IPS-20b (cell line): ENCODE data around the gene CPVL.

ENCODE experiments used
- H3K27ac ChIP-seq: one replicate; pipeline ENCODE4 v1.5.1; 2013; ENCODE audit warnings: low read length
- H3K27me3 ChIP-seq: 2 replicates; pipeline ENCODE4 v1.6.1; 2013; ENCODE audit warnings: mild to moderate bottlenecking, low read length, inconsistent platforms; ENCODE audit not compliant: insufficient read depth
- H3K36me3 ChIP-seq: 2 replicates; pipeline ENCODE4 v1.6.1; 2013; ENCODE audit warnings: low read depth, mild to moderate bottlenecking, inconsistent platforms, low read length, moderate library complexity; ENCODE audit not compliant: insufficient read depth
- H3K4me1 ChIP-seq: 2 replicates; pipeline ENCODE4 v1.6.1; 2013; ENCODE audit warnings: mild to moderate bottlenecking, control low read depth, inconsistent platforms, low read length, moderate library complexity; ENCODE audit not compliant: insufficient read depth
- H3K4me3 ChIP-seq: 2 replicates; pipeline ENCODE4 v1.5.1; 2013; ENCODE audit warnings: mild to moderate bottlenecking, low read length, inconsistent platforms
- H3K9ac ChIP-seq: 2 replicates; pipeline ENCODE4 v1.6.1; 2013; ENCODE audit warnings: low read depth, mild to moderate bottlenecking, inconsistent platforms, low read length, moderate library complexity
- H3K9me3 ChIP-seq: 2 replicates; pipeline ENCODE4 v1.6.1; 2013; ENCODE audit warnings: mild to moderate bottlenecking, low read depth, low read length, inconsistent platforms; ENCODE audit not compliant: insufficient read depth

CPVL gene

DNA sequence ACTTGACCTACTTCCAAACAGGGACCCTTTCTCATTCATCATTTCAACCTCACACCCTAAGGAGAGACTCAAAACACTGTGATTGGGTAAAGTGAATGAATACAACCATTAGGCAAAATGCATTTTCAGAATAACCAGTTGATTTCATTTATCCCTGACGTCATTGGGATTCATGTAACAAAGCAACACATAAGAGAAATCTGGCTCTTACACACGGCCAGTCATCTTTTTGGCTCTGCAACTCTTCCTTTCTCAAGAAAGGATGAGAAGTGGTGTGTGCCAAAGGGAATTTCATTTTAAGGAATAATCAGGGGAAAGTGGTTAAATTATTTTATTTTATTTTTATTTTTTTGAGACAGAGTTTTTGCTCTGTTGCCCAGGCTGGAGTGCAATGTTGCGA is 83.1 kb downstream of the CPVL start:
- Histone ChIP-seq H3K27ac (no peak overlapping the region), H3K27me3 (no peaks in the 10 kb centered on the region), H3K36me3 (no peaks in the 10 kb centered on the region), H3K4me3 (no peak overlapping the region), H3K9ac (no peak overlapping the region), H3K9me3 (no peaks in the 10 kb centered on the region), H3K4me1 (no peaks in the 10 kb centered on the region)

DNA sequence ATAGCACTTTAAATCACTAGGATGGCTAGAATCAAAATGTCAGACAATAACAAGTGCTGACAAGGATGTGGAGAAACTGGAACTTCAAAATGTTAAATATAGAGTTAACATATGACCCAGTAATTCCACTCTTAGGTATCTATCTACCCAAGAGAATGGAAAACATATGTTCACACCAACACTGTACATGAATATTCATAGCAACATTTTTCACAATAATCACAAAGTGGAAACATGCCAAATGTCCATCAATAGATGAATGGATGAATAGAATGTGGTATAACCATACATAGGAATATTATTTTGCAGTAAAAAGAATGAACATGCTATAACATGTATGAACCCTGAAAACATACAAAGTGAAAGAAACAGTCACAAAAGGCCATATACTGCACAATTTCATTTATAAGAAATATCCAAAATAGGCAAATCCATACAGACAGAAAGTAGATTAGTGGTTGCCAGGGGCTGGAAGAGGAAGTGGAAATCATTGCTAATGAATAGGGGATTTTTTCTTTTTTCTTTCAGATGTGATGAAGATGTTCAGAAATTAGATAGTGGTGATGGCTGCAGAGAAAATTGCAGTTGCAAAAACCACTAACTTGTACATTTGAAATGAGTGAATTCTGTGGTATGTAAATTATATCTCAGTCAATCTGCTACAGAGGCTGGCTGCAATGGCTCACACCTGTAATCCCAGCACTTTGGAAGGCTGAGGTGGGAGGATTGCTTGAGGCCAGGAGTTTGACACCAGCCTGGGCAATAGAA is 93.0 kb downstream of the CPVL start:
- no peaks in the 10 kb centered on the region for H3K27me3 ChIP-seq
- H3K4me1 ChIP-seq = no peaks in the 10 kb centered on the region
- H3K27ac ChIP-seq = no peak overlapping the region
- H3K9me3 ChIP-seq = peaks cover 2% of the 10 kb centered on the region; the same call in 1 of the 2 replicates
- H3K36me3 ChIP-seq = no peaks in the 10 kb centered on the region
- H3K4me3 ChIP-seq = no peak overlapping the region
- H3K9ac ChIP-seq = no peak overlapping the region

DNA sequence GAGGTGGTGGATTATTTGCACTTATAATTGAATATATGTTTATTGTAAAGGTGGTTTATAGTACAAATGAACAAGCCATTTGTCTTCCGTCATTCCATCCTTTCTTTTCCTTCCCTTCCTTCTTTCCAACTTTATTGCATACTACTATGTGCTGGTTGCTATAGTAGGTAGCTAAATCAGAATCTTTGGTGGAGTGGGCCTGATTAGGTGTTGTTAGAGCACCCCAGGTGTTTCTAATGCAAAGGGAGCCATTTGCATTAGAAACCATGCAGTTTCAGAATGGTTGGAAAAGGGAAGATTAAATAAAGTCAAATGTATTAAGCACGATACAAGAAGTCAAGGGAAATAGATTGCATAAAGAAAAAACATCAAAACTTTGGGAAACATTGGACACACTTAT is 99.4 kb downstream of the CPVL start:
- Histone ChIP-seq H3K27me3 (no peaks in the 10 kb centered on the region), H3K9me3 (no peaks in the 10 kb centered on the region), H3K4me1 (peaks cover 21% of the 10 kb centered on the region)

DNA sequence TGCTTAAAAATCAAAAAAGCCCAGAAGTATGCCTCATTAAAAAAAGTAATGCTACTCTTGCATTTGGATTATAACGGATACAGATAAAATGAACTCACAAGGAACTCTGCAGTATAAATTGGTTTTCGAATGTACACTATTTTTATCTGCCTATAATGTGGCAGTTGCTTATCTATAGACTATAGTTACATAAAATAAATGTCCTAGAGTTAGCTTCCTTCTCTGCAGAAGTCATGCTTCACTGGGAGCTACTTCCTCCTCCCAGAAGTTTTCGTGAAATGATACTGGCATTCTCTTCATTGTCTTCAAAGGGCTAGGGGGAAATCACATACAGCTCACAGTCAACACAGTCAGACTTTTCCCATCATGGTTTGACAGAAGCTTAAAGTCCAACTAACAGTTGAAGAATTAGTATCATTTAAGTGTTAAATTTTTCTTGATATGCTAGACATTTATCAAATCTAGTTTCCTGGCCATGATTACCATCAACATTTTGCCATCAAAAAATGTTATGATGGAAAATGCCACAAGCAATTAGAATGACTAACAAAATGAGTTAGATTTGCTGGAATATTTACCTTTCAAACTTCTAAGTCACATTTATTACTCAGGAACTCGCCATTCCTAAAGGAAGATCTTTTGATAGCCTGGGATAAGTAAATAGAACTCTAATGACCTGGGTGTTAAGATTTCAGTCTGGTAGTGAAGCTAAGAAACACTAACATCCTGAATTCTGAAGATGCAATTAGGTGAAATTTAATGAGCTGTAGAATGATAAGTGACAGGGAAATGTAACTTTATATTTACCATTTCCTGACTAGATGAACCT is 100.9 kb downstream of the CPVL start:
- Histone ChIP-seq H3K4me1 (peaks cover 21% of the 10 kb centered on the region), H3K4me3 (no peak overlapping the region), H3K9ac (no peak overlapping the region), H3K9me3 (no peaks in the 10 kb centered on the region), H3K27ac (no peak overlapping the region), H3K36me3 (no peaks in the 10 kb centered on the region), H3K27me3 (no peaks in the 10 kb centered on the region)

More for the DNA sequence above, 99.4 kb downstream of the CPVL start:
- Histone ChIP-seq H3K36me3 (no peaks in the 10 kb centered on the region), H3K27ac (no peak overlapping the region), H3K9ac (no peak overlapping the region), H3K4me3 (peak overlapping the region; percentile 30)

DNA sequence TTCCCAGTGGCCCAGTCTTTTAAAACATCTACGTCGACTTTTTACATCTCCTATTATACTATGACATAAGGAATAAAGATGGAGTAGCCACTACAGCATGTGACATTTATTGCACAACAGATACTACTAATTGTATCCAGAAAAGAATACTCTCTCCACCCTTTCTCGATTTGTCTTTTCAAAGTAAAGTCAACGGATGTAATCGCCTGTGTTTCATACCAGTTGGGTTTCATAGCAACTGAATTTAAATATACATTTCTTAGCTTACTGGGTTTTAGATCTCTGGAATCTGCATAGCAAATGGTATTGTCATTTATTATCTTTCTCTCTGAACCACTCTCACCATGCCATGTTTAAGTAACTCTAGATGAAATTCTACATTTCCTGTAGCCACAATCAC is 101.8 kb downstream of the CPVL start:
- Histone ChIP-seq H3K4me1 (peaks cover 21% of the 10 kb centered on the region), H3K27ac (no peak overlapping the region), H3K36me3 (no peaks in the 10 kb centered on the region), H3K4me3 (no peak overlapping the region), H3K27me3 (no peaks in the 10 kb centered on the region), H3K9ac (no peak overlapping the region), H3K9me3 (no peaks in the 10 kb centered on the region)

DNA sequence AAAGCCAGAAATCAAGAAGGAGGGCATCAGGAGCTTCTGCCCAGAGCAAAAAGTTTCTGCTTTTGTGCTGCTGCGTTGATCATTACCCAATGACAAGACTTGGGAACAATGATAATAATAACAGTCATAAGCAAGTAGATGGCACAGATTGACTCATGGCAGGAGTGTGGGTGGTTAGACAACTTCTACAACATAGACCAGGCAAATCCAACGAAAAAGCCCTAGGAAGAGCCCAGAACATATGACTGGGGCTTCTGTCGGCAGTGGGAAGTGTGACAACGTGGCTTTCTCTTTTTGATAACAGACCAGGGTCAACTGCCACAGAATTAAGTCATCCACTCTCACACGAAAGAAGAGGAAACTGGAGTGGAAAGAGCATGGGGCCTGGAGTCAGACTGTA is 102.8 kb downstream of the CPVL start:
- H3K4me3 ChIP-seq = no peak overlapping the region
- H3K36me3 ChIP-seq = no peaks in the 10 kb centered on the region
- H3K4me1 ChIP-seq = peaks cover 26% of the 10 kb centered on the region
- no peak overlapping the region for H3K9ac ChIP-seq
- no peaks in the 10 kb centered on the region for H3K27me3 ChIP-seq
- no peak overlapping the region for H3K27ac ChIP-seq
- no peaks in the 10 kb centered on the region for H3K9me3 ChIP-seq

DNA sequence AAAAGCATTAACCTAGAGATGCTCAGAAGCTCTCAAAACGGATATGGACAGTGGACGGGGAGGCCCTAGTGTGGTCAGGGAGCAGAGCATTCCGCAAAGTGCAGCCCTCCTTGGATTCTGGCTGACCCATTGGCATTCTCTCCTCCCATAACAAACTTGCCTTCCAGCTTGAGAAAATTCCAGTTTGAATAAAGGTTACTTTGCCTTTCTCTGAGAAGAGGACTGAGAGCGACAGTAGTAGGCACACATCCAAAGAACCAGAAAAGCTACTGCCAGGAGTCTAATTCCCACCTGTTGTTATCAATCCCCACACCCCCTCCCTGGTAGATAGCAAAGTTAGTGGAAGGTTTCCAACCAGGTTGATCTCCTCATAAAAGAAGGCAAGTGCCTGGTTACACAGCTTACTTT is 103.5 kb downstream of the CPVL start:
- H3K36me3 ChIP-seq = no peaks in the 10 kb centered on the region
- peaks cover 32% of the 10 kb centered on the region for H3K4me1 ChIP-seq
- H3K27me3 ChIP-seq = no peaks in the 10 kb centered on the region
- H3K27ac ChIP-seq = no peak overlapping the region
- H3K9me3 ChIP-seq = no peaks in the 10 kb centered on the region
- no peak overlapping the region for H3K4me3 ChIP-seq
- no peak overlapping the region for H3K9ac ChIP-seq

DNA sequence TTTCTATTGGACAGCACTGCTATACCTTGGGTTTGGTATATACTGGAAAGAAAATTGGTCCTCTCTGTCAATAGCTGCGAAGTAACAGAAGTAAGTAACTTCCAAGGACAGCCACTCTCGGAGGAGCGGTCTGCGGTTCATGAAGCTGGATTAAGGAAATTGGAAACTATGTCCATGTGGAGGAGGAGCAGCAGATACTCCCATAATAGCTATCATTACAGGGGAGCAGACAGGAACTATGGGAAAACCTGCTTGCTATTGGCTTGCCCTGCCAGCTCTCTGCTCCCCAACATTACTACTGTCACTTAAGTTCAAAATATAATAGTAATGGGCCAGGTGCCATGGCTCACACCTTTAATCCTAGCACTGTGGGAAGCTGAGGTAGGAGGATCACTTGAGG is 104.3 kb downstream of the CPVL start:
- H3K9me3 ChIP-seq = no peaks in the 10 kb centered on the region
- no peak overlapping the region for H3K4me3 ChIP-seq
- peaks cover 28% of the 10 kb centered on the region for H3K4me1 ChIP-seq
- H3K9ac ChIP-seq = no peak overlapping the region
- no peaks in the 10 kb centered on the region for H3K27me3 ChIP-seq
- no peak overlapping the region for H3K27ac ChIP-seq
- H3K36me3 ChIP-seq = no peaks in the 10 kb centered on the region

DNA sequence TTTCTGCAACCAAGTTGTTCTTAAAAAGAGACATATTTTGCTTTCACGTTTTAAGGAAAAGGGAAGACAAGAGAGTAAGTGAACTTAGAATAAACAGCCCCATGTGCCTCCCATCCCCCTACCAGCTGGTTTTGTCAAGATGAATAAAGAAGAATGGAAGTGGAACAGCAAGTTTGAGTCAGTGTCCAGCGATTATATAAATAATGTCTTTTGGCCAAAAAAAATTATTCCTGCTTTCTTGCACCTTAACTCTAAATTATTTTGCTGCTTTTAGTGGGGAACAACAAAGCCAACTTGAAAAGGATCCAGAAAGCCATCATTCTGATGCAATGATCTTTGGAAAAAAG is 105.8 kb downstream of the CPVL start:
- Histone ChIP-seq H3K9me3 (no peaks in the 10 kb centered on the region), H3K36me3 (no peaks in the 10 kb centered on the region), H3K27ac (no peak overlapping the region), H3K4me1 (peaks cover 20% of the 10 kb centered on the region), H3K4me3 (no peak overlapping the region), H3K27me3 (no peaks in the 10 kb centered on the region), H3K9ac (no peak overlapping the region)

DNA sequence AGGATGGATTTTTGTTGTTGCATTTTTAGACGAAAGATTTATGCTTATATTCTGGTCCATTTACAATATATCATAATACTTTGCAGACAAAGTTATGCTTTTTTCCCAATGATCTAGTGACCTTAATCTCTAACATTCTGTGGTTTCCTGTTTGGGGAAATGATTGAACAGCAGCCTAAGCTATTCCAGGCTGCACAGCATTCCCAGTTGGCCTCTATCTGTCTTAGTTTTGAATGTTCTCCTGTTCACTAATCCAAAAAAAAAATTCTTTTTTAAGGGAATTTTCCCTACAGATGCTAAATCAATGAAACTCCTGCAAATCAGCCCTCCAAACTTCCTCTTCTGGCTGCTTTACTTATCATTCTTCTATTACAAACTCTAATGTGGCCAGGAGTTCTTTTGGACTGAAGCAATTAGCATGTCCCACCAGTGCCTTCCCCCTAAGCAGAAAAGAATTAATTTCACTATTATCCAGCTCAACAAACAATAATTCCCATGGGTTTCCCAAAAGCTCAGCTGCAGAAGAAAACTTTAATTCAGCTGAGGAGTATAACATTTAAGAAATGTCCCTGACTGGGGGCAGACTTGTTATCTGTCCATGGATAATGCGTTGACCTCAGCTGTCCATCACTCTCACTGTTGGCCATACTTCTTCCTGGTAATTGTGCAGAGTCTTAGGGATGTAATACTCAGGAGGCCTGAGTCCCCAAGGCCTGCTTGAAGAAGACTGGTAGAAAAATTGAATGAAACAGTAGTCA is 106.3 kb downstream of the CPVL start:
- Histone ChIP-seq H3K27ac (no peak overlapping the region), H3K4me1 (peaks cover 18% of the 10 kb centered on the region)

DNA sequence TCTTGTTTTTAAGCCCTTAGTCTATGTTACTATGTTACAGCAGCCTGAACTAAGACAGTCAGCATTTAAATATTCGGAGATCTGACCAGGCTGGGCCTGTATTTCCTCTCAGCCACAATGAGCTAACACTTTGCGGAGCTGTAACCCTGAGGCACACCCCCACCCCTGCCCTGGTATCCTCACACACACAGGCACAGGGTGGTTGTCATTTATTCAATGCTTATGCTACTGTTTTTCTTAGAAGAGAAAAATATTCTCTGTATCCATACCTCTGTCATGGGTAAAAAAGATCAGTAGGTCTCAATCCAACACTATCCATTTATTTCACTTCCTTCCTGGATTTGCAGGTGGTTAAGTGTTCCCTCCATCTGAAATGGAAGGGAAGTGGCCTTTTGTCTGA is 107.9 kb downstream of the CPVL start:
- no peak overlapping the region for H3K4me3 ChIP-seq
- H3K36me3 ChIP-seq = no peaks in the 10 kb centered on the region
- H3K9me3 ChIP-seq = no peaks in the 10 kb centered on the region
- H3K27ac ChIP-seq = no peak overlapping the region
- no peak overlapping the region for H3K9ac ChIP-seq
- no peaks in the 10 kb centered on the region for H3K27me3 ChIP-seq
- H3K4me1 ChIP-seq = peaks cover 15% of the 10 kb centered on the region

More for the DNA sequence above, 106.3 kb downstream of the CPVL start:
- Histone ChIP-seq H3K27me3 (no peaks in the 10 kb centered on the region), H3K9me3 (no peaks in the 10 kb centered on the region), H3K36me3 (no peaks in the 10 kb centered on the region), H3K9ac (no peak overlapping the region), H3K4me3 (no peak overlapping the region)
